Measurements from ENCODE around the gene RD3L.

Gene RD3L

GRCh38 chr14:103892247-103892646 lies 50.1 kb downstream of the RD3L start:
- no peak for DNase-seq

GRCh38 chr14:103891667-103892215 lies 50.6 kb downstream of the RD3L start:
- DNase-seq: no peak

GRCh38 chr14:103890821-103891666 lies 51.3 kb downstream of the RD3L start:
- DNase-seq: no peak

Data from kidney glomerular epithelial cell (primary cell).